ENCODE results near the gene FCHO1.

FCHO1 gene

DNA sequence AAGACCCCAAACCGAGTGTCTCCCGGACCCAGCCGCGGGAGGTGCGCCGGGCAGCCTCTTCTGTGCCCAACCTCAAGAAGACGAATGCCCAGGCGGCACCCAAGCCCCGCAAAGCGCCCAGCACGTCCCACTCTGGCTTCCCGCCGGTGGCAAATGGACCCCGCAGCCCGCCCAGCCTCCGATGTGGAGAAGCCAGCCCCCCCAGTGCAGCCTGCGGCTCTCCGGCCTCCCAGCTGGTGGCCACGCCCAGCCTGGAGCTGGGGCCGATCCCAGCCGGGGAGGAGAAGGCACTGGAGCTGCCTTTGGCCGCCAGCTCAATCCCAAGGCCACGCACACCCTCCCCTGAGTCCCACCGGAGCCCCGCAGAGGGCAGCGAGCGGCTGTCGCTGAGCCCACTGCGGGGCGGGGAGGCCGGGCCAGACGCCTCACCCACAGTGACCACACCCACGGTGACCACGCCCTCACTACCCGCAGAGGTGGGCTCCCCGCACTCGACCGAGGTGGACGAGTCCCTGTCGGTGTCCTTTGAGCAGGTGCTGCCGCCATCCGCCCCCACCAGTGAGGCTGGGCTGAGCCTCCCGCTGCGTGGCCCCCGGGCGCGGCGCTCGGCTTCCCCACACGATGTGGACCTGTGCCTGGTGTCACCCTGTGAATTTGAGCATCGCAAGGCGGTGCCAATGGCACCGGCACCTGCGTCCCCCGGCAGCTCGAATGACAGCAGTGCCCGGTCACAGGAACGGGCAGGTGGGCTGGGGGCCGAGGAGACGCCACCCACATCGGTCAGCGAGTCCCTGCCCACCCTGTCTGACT, 24.1 kb upstream of the FCHO1 start:
- no peak for DNase-seq
- in situ Hi-C loops (cut with MboI; ENCODE audit: low pct_unique_long_range_greater_than_20kb, low sequenced_read_pairs) = no loop called here

DNA sequence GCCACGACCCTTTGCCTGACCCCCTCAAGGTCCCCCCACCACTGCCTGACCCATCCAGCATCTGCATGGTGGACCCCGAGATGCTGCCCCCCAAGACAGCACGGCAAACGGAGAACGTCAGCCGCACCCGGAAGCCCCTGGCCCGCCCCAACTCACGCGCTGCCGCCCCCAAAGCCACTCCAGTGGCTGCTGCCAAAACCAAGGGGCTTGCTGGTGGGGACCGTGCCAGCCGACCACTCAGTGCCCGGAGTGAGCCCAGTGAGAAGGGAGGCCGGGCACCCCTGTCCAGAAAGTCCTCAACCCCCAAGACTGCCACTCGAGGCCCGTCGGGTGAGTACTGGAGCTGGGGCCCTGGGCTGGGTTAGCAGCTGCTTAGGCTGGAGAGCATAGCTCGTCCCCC, 23.4 kb upstream of the FCHO1 start:
- in situ Hi-C loops (cut with MboI; ENCODE audit: low pct_unique_long_range_greater_than_20kb, low sequenced_read_pairs) = no loop called here
- no peak for DNase-seq

DNA sequence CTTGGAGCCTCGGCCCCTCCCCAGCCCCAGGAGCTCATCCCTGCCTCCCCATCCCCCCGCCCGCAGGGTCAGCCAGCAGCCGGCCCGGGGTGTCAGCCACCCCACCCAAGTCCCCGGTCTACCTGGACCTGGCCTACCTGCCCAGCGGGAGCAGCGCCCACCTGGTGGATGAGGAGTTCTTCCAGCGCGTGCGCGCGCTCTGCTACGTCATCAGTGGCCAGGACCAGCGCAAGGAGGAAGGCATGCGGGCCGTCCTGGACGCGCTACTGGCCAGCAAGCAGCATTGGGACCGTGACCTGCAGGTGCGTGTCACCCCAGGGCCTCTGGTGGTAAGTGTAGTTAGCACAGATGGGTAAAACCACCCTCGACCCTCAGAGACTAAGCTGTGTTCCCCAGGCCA, 18.1 kb upstream of the FCHO1 start:
- in situ Hi-C loops (cut with MboI; ENCODE audit: low pct_unique_long_range_greater_than_20kb, low sequenced_read_pairs) = no loop called here
- no peak for DNase-seq

DNA sequence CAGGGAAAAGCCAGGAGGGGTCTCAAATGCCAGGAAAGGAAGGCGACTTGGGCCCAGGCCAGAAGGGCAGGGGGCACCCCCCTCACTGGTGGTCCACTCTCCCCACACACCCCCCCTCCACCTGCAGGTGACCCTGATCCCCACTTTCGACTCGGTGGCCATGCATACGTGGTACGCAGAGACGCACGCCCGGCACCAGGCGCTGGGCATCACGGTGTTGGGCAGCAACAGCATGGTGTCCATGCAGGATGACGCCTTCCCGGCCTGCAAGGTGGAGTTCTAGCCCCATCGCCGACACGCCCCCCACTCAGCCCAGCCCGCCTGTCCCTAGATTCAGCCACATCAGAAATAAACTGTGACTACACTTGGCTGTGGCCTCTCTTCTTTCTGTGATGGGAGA, 17.1 kb upstream of the FCHO1 start:
- DNase-seq = no peak
- in situ Hi-C loops (cut with MboI; ENCODE audit: low pct_unique_long_range_greater_than_20kb, low sequenced_read_pairs) = no loop called here

DNA sequence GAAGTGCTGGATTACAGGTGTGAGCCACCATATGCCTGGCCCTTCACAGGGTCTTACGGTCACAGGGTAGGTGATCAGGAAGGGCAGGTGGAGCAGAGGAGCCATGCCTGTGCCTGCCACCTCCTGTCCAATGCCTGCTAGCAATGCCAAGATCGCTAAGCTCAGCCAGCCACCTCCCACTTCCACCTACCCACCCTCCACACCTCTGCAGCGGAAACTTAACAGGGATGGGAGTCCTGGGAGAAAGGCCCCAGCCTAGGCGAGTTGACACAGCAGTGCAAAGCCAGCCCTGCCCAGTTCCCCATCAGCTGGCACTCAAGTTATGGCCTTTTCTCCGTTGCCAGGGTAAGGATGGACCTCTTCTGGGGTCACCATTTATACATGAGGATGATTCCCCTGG, 15.9 kb upstream of the FCHO1 start:
- DNase-seq = no peak
- in situ Hi-C loops (cut with MboI; ENCODE audit: low pct_unique_long_range_greater_than_20kb, low sequenced_read_pairs) = no loop called here

DNA sequence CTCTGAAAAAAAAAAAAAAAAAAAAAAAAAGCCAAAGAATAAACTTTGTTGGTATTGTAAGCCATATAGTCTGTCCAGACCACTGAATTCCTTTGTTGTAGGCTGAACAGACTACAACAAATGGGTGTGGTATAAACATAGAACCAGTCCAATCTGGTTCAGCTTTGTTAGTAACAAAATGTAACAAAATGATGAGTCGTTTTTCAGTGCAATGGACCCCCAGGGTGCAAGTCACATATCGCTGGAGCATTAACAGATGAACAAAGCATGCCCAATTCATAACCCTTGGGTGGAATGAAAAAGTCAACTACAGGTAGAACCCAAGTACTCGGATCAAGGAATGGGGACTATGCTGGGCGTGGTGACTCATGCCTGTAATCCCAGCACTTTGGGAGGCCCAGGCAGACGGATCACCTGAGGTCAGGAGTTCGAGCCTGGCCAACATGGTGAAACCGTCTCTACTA, 13.6 kb upstream of the FCHO1 start:
- DNase-seq = no peak
- in situ Hi-C loops (cut with MboI; ENCODE audit: low pct_unique_long_range_greater_than_20kb, low sequenced_read_pairs) = no loop called here

DNA sequence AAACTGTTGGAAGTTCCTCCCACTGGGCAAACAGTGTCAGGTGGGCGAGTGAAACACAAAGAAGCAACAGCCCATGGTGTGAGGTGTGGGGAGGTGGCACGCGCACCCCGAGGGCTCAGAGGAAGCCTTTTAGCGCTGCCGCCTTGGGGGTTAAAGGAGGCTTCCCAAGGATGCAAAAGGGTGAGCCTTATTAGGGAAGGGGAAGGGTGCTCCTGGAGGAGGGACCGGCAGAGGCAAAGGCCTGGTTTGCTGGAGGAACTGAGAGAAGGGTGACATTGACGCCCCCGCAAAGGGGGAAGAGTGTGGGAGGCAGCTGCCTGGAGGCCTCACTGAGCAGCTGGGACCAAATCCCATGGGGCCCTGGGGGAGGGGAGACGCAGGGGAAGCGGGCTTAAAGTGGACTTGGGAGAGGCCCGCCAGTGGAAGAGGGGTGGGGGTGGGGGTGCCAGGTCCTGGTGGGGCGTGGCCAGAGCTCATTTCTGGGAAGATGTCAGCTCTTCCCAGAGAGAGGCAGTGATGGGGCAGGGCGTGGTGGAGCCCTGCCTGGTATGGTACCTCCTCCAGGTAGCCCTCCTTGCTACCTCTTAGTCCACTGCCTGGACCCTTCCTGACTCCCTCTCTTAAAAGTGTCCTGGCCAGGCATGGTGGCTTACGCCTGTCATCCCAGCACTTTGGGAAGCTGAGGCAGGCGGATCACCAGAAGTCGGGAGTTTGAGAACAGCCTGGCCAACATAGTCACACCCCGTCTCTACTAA, 12.0 kb upstream of the FCHO1 start:
- DNase-seq = peak; percentile 81
- in situ Hi-C loops (cut with MboI; ENCODE audit: low pct_unique_long_range_greater_than_20kb, low sequenced_read_pairs) = no loop called here

DNA sequence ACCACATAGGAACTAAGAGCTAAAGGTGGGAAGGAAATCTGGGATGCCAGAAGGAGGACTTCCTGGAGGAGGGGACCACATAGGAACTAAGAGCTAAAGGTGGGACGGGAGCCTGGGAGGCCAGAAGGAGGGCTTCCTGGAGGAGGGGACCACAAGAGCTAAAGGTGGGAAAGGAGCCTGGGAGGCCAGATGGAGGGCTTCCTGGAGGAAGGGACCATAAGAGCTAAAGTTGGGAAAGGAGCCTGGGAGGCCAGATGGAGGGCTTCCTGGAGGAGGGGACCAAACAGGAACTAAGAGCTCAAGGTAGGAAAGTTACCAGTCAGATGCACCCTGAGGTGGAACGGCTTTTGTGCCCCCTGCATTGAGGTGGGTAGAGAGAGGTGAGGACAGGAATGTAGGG, 9.8 kb upstream of the FCHO1 start:
- DNase-seq = no peak
- in situ Hi-C loops (cut with MboI; ENCODE audit: low pct_unique_long_range_greater_than_20kb, low sequenced_read_pairs) = no loop called here

DNA sequence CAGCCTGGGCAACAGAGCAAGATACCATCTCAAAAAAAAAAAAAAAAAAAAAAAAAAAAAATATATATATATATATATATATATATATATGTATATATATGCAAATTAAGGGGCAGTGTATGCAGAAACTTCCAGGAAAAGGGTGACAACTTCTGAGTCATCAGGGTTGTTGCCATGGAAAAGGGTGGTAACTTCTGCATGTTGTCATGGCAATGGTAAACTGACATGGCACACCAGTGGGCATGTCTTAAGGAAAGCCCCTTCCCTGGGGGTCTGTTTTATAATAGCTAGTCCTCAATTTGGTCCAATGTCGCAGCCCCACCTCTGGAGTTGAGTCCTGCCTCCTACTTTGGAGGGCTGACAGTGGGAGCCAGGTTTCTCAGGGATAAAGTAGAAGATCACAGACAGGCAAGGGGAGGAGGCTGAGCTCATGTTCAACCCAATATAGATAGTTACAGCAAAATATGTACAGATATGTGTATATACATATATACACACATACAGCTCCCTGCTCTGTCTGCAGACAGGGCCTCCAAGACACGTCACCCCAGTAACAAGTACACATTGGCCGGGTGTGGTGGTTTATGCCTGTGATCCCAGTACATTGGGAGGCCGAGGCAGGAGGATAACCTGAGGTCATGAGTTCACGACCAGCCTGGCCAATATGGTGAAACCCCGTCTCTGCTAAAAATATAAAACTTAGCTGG, 7.2 kb upstream of the FCHO1 start:
- in situ Hi-C loops (cut with MboI; ENCODE audit: low pct_unique_long_range_greater_than_20kb, low sequenced_read_pairs) = no loop called here
- DNase-seq = no peak

DNA sequence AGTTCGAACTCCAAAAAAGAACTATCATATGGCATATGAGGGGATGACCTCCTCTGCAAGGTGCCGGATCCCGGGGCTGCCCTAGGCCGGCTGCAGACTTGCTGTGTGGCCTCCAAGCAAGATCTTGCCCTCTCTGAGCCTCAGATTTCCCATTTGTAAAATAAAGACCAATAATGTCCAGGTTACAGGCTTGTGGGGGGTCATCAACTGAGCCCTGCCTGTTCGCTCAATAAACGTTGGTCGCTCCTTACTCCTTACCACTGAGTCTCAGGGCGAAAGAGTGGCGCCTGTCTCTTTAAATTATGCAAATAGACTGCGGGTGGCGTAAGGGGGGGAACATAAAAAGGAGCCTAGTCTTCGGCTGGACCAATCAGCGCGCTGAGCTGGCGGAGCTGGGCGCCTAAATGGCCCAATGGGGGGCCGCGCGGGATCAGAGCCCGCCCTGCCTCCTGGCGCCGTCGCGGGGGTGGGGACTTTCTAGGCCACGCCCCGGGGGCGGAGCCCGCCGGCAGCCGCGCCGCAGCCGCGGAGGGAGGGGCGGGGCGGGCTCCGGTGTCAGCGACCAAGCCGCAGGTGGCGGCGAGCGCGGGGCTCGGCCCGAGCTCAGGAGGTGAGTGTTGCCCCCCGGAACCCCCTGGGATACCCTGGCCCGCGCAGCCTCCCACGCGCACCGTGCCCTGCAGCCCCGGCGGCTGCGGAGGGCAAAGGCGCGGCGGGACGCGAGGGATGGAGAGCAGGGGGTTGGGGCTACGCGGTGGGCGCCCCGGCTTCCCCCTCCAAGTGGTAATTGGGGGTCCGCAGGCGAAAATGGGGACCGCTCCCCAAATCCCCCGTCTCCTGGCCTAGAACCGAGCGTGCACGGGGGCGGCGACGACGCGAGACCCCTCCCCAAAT, 3.8 kb upstream of the FCHO1 start:
- DNase-seq = peak; percentile 94
- in situ Hi-C loops (cut with MboI; ENCODE audit: low pct_unique_long_range_greater_than_20kb, low sequenced_read_pairs) = no loop called here

DNA sequence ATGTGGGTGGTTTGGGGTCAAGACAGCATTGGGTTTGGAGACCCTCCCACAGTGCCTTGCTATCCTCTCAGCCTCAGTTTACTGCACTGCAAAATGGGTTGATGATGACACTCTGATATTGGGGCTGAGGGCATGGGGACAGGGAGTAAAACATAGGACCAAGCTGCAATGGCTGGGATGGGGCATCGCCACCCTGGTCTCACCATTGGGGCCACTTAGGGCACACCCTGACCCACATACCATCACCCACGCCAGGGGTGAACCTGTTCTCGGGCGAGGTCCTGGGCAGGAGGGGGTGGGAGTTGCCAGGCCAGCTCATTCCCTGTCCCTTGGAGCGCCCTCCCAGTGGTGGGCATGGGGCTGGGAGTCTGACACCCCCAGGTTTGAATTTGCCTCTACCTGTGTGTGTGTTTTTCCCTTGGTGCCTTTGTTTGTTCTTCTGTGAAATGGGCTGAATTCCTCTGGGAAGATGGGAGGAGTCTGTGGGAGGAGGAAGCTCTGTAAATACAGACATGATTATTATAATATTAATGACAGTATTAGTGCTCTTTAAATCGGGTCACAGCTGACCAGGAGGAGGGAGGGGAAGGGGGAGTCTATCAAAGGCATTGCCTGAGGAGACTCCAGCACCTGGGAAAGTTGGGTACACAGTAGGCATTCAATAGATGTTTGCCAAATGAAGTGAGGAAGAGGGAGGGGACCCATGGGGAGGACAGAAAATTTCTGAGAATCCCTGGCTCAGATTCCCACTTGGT, 2.2 kb upstream of the FCHO1 start:
- no peak for DNase-seq
- in situ Hi-C loops (cut with MboI; ENCODE audit: low pct_unique_long_range_greater_than_20kb, low sequenced_read_pairs) = no loop called here

DNA sequence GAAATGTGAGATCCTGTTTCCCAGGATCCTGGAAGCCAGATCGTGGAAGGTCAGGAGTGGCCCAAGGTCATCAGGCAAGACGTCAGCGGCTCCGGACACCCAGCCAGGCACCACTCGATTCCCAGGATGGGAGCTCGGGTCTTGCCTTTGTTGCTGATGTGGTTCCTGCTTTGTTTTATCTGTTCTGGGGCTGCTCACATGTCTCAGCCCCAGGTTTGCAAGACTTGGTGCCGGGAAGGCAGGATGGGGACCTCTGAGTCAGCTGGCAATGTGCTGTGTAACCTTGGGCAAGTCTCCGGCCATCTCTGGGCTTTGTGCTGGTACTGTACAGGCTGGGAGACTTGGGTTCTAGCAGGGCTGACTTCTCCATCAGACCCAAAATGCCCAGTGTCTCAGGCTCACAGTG, 1.4 kb upstream of the FCHO1 start:
- in situ Hi-C loops (cut with MboI; ENCODE audit: low pct_unique_long_range_greater_than_20kb, low sequenced_read_pairs) = no loop called here
- DNase-seq = no peak

DNA sequence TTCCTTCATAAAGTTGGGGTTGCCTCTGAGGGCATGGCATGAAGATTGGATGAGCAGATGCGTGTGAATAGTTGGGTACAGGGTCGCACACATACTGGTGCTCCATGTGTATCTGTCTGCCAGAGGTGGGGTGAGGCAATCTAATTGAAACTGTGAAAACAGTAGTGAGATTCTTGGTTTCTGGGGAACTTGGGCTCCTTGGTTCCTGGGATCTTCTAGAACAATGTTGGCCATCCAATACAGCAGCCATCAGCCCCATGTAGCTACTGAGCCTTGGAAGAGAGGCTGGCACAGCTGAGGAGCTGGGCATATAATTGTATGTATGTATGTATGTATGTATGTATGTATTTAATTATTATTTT, 616 bp downstream of the FCHO1 start:
- in situ Hi-C loops (cut with MboI; ENCODE audit: low pct_unique_long_range_greater_than_20kb, low sequenced_read_pairs) = no loop called here
- DNase-seq = no peak

DNA sequence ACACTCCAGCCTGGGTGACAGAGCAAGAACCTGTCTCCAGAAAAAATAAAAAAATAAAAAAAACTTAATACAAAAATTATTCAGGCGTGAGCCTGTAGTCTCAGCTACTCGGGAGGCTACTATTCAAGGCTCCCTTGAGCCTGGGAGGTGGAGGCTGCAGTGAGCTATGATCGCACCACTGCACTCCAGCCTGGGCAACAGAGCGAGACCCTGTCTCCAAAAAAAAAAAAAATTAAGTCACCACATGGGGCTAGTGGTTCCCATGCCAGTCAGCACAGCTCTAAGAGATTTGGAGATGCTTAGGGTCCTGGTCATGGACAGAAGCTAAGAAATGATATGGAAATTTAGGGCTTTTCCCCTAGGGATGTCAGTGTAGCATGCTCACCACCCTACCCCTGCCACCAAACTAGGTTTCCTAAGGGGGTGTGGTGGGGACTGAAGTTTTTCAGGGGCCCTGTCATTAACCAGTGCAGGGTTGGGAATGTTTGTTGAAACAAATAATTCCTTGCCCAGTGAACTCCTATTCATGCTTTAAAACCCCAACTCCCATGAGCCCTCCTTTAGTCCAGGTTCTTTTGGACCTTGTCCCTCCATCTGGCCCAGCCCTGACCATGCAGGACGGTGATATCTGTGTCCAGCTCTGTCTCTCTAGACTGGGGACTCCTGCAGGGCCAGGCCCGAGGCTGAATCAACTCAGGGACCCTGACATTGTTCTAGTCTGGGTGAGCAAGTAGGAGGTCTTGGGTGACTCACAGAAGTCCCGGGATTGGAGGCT, 1.8 kb downstream of the FCHO1 start:
- DNase-seq = no peak
- in situ Hi-C loops (cut with MboI; ENCODE audit: low pct_unique_long_range_greater_than_20kb, low sequenced_read_pairs) = no loop called here

DNA sequence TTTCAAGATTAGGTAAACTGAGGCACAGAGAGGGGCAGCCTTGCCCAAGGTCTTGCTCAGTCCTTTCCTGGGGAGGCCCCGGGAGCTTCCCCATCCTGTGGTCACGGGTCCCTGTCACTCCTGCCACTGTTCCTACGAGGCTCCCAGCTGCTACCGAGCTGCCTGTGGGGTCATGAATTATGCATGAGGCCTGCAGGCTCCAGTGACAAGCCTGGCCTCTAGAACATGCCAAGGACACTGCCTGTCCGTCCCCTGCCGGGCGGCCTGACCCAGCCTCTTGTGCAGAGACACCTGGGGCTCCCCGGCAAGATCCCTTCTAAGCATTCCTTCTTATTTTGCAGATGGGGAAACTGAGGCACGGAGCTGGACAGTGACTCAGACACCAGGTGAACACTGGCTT, 2.7 kb downstream of the FCHO1 start:
- DNase-seq = no peak

DNA sequence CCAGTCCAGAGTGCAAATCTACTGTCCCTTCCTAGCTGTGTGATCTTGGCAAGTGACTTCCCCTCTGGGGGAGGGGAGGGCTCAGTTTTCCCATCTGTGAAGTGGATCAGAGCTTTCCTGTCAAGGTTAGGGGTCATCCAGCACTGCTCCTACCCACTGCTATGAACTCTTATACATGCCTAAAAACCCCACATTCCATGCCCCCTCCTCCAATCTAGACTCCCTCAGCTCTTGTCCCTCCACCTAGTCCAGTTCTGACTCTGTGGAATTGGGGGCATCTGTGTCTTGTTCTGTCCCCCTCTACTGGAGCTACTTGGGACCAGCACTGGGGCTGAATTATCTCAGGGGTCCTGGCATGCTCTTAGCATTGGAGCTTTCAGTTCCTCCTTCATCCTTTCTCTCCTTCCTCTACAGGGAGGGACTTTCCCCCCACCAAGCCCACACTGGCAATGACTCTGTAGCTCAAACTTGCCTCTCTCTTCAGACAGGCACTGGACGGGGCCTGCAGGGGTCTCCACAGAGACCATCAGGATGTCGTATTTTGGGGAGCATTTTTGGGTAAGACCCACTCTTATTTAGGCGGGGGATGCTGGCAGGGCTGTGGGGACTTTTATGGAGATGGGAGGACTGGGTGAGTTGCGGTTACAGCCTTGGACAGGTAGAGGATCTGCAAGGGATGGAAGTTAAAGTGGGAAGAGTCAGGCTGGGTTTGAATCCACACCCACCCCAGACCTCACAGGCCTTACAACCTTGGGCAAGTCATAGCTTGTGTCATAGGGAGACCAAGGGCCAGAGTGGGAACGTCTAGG, 3.6 kb downstream of the FCHO1 start:
- DNase-seq = no peak
- in situ Hi-C loops (cut with MboI; ENCODE audit: low pct_unique_long_range_greater_than_20kb, low sequenced_read_pairs) = no loop called here

More for the DNA sequence above, 2.7 kb downstream of the FCHO1 start:
- in situ Hi-C loops (cut with MboI; ENCODE audit: low pct_unique_long_range_greater_than_20kb, low sequenced_read_pairs) = no loop called here

DNA sequence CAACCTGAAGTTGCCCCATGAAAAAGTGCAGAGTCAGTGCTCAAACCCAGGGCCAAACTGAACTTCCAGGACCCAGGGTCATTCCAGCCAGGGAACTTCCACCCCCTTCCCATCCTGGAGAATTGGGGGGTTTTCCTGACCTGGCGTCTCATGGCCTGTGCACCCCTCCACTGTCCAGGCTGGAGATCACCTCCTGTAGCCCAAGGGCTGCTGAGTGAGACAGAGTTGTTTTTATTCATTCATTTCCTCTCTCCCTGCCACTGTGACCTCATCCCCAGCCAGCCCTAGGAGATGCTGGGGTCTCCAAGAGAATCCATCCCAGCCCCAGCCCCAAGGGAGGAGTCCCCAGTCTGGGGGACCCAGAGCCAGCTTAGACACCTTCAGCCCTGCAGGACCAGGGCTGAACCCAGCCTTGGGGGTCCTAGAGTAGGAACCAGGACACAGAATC, 4.2 kb downstream of the FCHO1 start:
- in situ Hi-C loops (cut with MboI; ENCODE audit: low pct_unique_long_range_greater_than_20kb, low sequenced_read_pairs) = no loop called here
- no peak for DNase-seq
